Medulla oblongata (tissue), 1 donor: ENCODE results near the gene CFAP65.

ENCODE experiments used
- DNase-seq: peaks from one replicate; pipeline ENCODE4 v3.0.0-alpha.2; 2015; ENCODE audit errors: extremely low spot score

Gene CFAP65

DNA sequence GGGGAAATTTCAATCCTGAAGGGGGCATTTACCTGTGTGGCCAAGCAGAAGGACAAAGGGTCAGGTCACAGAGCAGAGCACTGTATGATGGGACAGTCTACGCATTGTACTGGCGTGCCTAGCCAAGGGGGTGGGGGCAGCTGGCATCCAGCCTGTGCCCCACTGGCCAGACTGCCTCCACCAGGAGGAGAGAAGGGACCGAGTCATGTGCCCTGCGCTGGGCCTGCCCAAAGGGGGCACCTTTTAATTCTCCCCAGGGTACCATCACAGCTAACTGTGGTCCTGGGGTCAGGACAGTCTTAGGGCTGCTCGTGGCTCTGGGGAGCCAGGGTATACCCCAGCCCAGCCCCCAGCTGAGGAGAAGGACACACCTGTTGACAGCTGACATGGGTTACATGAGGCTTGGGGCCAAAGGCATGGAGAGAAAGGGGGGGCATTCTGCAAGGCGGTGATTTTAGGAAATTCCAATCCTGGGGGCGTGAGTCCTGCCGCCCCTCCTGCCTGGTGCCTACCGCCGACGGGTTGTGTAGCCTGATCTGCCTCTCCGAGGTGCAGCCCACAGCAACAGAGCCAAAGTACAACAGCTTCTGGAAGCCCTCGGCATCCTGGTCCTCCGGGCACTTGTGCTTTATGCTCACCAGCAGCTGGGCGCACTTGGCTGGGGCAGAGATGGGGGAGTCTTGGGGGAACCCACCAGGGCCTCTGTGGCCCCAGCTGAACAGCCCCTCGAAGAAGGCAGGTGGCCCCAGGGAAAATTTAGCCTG is 11.0 kb downstream of the CFAP65 start:
- DNase-seq, result no peak

GRCh38 chr2:219029829-219030165 is 11.5 kb downstream of the CFAP65 start:
- peak; percentile 90 for DNase-seq

- no peak for DNase-seq
These were observed 12.1 kb downstream of the CFAP65 start for GRCh38 chr2:219028996-219029828.

GRCh38 chr2:219028141-219028540 is 13.2 kb downstream of the CFAP65 start:
- no peak for DNase-seq

DNA sequence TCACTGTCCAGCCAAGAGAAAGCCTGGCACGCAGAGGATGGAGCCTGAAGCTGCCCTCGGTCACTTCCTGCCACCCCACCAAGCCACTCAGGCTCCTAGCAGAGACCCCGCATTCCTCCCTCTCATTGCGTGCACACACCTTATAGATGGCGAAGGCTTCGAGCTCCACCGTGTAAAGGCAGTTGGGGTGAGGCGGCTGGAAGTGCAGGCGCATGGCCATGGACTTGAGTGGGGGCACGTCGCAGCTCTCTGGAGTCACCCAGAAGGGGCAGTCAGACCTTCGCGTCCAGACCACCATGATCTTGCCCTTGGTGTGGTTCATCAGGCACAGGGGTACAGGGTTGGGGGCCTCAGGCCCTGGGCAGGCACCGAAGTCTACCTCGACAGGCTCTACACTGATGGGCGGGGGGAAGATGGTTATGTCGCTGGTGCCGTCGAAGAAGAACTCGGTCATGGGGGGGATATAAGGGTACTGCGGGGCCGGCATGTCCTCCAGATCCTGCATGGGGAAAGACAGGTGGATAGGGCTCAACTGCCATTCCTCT is 13.7 kb downstream of the CFAP65 start:
- no peak for DNase-seq

DNA sequence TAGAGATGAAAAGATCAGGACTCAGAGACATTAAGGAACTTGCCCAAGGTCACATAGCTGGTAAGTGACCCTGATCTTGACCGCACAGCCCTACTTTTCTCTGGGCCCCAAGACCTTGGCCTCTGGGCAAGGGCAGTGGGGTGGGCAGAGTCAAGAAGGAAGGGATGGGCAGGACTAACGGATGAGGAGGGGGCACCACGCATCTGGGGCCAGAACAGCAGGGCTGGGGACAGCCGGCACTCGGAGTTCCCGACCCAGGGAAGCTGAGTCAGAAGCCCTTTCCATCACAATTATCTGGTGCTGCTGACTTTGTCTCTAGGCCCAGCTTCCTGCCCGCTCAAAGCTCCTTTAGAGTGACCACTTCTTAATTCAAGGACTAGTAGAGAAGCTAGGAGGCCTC is 14.4 kb downstream of the CFAP65 start:
- DNase-seq, result no peak

- peak; percentile 92 for DNase-seq
These were observed 15.4 kb downstream of the CFAP65 start for GRCh38 chr2:219025637-219026585.

GRCh38 chr2:219024059-219024458 is 17.3 kb downstream of the CFAP65 start:
- no peak for DNase-seq

GRCh38 chr2:219023045-219023605 is 18.2 kb downstream of the CFAP65 start:
- DNase-seq, result no peak

- DNase-seq, result no peak
These were observed 18.7 kb downstream of the CFAP65 start for GRCh38 chr2:219022616-219023015.

- no peak for DNase-seq
These were observed 19.3 kb downstream of the CFAP65 start for GRCh38 chr2:219022041-219022440.

- DNase-seq, result no peak
These were observed 19.7 kb downstream of the CFAP65 start for GRCh38 chr2:219021591-219021990.

DNA sequence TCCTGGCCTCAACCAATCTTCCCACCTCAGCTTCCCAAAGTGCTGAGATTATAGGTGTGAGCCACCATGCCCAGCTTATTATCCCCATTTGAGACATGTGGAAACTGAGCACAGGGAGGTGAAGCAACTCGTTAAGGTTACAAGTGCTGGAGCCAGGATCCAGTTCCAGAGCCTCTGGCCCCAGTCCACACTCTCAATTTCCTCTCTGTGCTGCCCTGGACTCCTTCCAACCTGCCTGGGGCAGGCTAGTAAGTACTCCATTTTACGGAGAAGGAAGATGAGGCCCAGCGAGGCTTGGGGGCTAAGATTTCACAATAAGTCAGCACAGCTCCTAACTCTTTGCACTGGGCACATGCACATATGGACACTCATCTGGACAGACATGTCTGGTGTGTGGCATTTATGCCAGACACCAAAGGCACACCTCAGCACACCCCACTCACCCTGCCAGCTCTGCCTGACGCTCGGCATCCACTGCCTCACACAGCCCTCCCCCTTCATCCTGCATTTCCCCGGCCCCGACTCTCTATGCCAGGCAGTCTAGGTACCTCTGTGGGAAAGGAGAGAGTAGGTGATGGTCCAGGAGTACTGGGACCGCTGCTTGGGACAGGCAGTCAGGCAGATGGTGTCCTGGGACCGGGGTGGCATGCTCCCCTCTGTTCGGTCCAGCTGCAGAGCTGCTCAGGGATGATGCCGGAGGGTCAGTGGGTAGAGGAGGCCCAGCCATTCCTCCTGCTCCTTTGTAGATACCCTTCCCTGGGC is 20.5 kb downstream of the CFAP65 start:
- peak; percentile 3 for DNase-seq

DNA sequence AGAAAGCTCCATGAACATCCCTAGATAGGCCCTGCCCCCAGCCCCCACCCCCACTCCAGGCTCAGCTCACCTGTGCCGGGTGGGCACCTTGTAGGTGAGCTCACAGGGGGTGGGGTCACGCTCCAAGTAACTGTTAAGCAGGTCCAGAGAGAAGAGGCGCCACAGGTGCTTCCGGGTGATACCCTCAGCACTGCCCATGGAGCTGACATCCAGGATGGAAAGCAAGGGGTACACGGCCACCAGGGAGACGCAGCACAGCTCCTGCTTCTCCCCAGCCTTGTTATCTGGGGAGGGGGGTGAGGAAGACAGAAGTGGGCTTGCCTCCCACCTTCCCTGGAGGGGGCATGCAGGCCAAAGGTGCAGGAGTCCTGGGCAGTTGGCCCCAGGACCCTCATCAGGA is 21.9 kb downstream of the CFAP65 start:
- DNase-seq, result no peak

GRCh38 chr2:219018726-219019125 is 22.6 kb downstream of the CFAP65 start:
- no peak for DNase-seq

- no peak for DNase-seq
These were observed 23.0 kb downstream of the CFAP65 start for GRCh38 chr2:219018286-219018685.

DNA sequence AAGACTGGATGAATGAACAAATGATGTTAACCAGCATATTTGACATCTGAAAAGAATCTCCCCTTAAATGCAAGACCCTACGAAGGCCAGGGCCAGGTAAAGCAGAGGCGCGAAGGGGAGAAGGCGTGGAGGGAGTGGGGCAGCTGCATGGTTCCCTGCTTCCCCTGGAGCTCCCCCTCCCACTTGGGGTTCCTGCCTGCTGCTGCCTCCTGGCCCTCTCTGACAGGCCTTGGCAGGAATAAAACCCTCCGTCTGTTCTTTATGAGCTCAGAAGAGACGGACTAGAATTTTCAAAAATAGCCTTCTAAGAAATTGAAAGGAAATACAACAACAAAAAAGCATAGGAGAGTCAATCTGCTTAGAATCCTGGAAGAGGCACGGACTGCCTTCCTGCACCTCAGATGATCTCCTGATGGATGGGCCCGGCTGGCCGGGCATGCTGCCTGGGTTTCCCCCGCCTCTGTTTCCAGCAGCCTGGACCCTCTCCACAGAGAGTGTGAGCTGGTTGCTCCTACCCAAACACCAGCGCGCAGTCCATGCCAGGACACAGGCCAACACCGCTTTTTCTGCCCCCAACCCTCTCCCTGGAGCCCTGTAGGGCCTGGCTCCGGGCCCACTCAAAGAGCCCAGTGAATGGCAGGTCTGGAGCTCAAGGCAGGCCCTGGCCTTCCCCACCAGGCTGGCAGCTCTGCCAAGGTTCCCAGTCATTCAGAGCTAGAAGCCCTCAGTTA is 23.9 kb downstream of the CFAP65 start:
- peak; percentile 85 for DNase-seq

GRCh38 chr2:219016721-219017120 is 24.6 kb downstream of the CFAP65 start:
- no peak for DNase-seq

DNA sequence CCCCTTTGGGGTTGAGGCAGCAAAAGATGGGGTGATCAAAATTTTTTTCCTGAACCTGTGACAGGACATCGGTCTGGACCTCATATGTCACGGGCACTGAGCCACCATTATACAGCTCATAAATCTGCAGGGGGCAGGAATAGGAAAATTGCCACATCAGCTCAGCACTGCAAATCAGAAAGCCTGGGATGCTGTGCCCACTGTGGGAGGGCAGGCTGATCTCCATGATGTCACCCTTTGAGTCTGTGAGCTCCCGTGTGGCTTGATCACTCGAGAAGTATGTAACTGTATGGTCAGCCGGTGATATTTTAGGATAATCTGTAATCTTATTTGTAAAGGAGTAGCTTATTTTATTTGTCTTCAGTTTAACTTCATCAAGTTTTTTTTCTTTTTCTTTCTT is 30.4 kb downstream of the CFAP65 start:
- no peak for DNase-seq

DNA sequence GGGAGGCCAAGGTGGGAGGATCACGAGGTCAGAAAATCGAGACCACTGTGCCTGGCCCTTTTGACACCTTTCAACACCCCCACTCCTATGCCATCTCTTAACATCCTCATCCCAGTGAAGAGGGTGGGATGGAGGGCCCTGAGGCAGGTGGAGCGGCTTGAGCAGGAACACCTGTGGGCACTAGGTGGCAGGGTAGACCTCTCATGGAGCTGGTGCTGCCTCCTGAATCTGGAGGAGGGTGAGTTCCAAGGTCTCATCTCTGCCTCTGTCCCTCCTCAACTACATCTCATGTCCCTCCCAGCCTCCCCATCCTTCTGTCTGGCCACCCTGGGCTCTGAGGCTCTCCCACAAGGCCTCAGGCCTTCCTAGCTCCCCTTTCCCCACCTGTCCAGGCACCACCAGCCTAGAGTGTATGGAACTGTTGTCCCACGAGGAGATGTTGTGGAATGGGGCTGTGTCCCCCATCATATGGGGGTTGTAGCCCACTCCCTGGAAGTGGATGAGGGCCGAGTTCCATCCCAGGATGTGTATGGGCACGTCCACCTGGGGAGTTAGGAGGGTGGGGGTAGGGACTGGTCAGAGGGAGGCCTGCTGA is 31.1 kb downstream of the CFAP65 start:
- DNase-seq, result no peak
